ENCODE data around the gene NPSR1.

NPSR1 gene

DNA sequence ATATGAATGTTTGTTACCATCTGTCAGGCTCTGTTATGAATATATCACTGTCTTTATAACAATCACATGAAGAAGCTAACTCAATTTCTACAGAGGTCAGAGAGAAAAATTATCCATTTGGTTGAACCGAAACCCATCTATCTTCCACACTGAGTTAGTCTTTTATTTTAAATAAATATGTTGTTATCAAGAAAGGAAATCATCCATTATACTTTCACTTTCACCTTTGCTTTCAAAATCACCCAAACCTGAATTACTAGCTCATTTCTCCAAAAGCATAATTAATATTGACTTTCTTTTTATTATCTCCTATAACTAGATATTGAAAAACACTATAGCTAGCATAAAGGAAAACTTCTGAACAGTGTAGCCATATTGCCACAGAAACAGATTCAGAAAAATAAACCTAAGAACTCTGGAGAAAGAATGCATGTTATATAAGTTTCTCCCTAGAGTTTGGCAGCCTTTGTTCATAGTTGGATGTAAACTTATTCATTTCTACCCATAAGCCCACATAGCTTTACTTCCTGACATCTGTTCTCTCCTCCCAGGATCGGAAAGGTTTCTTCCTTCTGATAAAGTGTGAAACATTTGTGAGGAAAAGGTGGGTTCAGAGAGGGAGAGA lies 66.0 kb downstream of the NPSR1 start:
- DNase-seq = no peak

DNA sequence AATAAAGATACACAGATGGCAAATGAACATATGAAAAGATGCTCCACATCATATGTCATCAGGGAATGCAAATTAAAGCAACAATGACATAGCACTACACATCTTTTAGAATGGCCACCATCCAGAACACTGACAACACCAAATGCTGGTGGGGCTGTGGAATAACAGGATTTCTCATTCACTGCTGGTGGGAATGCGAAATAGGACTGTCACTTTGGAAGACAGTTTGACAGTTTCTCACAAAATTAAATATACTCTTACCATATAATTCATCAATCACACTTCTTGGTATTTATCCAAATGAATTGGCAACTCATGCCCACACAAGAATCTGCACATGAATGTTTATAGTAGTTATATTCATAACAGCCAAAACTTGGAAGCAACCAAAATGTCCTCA lies 68.2 kb downstream of the NPSR1 start:
- DNase-seq = no peak

DNA sequence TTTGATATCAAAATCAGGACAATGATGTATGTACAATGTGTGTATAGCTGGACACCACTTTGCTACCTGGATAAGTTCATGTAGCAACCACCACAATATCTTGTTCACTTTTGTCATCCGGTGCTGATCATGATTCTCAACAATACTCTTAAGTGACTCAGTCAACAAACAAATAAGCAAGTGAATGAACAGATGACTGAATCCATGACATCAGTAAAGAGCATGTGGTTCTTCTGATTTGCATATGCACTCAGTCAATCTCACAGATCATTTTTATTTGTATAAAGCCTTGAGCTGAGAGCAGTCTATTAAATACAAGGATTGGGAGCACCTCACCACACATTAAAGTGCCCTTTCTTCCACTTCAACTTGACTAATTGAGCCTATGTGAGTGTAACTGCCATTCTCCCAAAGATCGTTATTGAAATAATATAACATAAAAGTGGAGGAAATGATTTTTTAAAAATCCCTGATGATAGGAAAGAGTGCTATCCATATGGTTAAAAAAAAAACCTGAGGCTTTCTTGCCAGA lies 69.5 kb downstream of the NPSR1 start:
- no peak for DNase-seq

DNA sequence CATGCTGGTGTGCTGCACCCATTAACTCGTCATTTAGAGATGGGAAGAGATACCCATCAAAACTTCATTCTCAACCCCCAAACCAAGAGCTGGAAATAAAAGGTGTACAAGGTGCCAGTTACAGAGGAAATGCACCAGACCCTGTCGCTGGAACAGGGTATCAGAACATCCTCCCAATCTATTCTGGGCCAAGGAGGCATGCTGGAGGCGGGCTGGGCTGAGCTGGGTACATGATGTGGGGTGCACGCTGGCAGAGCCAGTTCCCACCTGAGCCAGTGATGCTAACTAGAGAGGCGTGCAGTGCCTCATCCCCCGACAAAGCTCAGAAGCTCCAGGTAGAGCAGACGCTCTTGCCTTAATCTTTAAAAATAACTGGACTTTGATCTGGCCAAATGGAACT lies 70.1 kb downstream of the NPSR1 start:
- no peak for DNase-seq

DNA sequence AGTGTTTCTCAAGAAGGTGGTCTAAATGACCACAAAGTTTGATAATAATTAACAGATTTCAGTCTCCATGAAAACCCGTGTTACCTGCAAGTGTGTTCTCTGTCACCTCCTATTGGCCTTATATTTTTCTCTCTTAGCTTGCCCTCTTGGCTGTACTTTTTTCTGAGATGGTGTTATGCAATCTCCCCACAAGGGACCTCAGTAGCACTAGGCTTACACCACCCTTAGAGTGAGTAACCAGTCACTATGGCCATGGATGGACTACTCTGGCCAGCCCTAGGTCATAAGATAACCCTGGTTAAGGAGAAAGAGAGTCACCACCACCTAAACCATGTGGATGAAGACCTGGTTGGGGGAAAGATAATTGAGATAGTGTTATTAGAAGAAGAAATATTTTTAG lies 76.8 kb downstream of the NPSR1 start:
- no peak for DNase-seq

DNA sequence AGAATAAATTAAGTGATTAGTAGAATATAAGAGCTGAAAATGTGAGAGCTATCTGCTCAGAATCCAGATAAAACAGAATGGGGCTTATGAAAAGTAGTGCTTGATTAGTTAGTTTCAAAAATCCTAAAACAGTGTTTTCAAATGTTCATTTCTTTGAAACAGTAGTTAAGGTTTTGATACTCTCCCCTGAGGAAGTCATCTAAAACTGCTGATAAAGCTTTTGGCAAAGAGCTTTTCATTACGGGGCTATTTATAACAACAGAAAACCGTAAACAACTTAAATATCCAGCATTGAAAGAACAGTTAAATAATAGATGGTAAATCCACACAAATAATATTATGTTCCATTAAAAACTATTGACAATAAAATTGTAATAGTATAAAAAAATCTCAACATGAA lies 77.5 kb downstream of the NPSR1 start:
- DNase-seq = no peak

DNA sequence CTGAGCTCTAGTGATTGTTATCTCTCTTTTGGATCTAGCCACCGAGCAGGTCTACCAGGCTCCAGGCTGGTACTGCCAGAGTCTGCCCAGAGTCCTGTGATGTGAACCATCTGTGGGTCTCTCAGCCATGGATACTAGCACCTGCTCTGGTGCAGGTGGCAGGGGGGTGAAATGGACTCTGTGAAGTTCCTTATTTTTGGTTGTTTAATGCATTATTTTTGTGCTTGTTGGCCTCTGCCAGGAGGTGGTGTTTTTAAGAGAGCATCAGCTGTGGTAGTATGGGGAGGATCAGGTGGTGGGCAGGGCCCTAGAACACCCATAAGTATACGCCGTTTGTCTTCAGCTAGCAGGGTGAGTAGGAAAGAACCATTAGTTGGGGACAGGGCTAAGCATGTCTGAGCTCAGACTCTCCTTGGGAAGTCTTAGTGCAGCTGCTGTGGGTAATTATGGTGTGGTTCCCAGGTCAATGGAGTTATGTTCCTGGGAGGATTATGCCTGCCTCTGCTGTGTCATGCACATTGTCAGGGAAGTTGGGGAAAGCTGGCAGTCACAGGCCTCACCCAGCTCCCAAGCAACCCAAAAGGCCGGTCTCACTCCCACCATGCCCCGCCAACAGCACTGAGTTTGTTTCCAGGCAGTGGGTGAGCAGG lies 81.8 kb downstream of the NPSR1 start:
- DNase-seq = no peak

DNA sequence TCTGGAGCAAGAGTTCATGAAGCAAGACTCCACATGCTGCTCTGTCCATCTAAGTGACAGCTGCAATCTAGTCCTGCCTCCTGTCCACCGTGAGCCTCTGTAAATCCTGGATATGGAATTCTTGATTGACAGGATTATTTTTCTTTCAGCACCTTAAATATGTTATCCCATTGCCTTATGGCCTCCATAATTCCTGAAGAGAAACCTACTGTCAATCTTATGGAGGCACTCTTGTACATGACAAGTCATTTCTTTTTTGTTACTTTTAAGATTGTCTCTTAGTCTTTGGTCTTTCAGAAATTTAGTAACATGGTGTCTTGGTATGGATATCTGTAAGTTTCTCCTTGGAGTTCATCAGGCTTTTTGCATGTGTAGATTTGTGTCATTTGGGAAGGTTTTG lies 82.8 kb downstream of the NPSR1 start:
- no peak for DNase-seq

DNA sequence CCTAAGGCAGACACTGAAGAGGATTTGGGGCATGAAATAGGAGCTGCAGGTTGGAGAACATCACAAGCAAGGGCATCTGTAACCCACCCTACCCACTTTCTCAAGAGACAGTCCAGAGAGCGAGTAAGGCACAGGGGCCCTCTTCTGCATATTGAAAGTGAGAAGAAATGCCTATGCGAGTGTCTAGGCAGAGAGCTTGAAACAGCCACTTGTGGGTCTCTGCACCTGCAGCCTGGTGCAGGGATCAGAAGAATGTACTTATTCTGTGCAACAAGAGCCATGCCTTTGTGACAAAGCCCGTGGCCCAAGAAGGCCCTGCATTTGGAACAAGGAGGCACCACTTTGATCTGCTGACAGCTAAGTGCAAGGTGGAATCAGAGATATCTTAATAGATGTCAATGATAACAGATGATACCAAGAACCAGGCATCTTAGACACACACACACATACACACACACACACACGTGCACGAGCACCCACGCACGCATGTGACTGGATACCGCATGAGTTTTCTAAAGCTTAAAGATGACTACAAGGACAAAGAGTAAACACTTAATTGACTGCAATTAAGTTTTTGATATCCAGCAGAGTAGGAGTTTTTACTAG lies 89.3 kb downstream of the NPSR1 start:
- no peak for DNase-seq

DNA sequence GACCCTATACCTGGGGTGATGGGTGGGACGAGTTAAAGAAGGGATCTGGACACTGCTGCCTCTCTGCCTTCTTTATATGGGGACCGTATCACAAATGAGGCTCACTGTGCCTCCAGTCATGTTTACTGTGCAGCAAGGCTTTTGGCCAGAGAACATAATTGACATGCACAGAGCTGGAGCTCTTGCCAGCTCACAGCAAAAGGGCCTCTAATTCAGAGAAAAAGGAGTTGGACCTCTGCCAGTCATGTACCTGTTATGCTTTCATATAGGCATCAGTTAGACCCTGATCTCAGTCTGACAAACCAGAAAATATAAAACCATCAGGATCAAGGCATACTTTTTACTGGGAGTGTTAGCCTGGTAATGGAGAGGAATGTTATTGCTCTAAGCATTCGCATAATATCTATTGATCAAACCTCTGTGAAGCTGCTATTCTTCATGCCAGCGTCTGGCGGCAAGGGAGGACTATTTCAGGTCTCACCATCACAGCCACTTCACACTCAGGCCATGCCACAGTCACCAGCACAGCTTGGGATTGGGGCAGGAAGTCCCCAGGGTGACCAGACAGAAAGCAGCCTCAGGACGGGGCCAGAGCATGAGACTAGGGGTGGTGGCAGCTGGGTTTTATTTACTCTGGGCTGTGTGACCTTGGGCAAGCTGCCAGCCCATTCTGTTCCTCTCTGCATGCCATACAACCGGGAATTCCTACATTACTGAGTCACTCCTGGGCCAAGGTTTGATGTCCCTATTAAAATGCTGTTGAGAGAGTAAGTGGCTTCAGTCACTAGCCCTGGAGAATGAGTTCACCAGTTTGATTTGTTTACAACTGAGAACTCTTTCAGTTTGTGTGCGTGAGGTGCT lies 90.1 kb downstream of the NPSR1 start:
- DNase-seq = no peak

DNA sequence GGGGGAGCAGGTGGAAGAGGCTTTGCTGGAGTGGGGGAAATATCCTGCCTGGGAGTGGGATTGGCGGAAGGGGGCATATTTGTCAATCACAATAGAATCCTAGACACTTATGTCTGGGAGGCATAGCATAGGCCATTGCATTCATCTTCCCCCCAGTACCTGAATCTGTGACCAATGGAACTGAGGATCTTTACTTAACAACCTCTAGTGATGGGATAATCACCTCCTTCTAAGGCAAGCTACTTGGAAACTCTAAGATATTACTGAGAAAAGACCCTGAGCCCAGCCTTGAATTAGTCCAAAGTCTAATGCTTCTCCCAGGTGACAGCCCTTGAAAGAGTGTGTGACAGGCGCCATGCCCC lies 90.7 kb downstream of the NPSR1 start:
- no peak for DNase-seq

DNA sequence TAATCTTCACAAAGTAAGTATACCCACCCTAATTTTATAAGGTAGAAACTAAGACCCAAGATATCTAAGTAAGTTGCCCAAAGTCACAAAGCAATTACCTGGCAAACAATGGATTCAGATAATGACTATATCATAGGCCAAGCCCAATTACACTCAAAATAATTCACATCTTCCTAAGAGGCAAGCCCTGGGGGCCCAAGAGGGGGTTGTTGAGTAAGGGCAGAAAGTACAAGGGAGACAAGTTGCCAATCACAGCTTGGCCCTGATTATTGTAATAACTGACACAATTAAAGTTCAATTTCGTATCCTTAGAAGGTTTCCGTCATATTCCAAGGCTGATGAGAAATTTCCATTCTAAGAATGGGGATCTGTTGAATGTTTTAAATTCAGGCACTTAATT lies 91.4 kb downstream of the NPSR1 start:
- DNase-seq = no peak

DNA sequence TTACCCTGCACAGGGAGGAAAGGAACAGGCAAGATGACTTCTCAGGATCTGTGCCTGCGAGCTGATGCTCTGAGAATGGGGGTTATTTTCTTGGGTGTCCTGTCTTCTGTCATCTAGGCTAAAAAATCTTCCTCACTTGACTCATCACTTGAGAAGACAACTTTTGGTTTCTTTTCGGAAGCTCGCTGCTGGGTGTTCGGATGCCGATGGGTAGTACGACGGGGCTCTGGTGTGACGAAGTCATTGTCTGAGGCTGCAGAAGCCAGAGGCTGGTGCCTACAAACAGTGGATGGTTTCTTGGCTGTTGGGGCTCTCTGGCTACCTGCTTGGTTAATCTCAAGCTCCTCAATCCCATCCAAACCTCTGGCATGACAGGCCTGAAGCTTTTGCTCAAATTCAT lies 92.2 kb downstream of the NPSR1 start:
- no peak for DNase-seq

DNA sequence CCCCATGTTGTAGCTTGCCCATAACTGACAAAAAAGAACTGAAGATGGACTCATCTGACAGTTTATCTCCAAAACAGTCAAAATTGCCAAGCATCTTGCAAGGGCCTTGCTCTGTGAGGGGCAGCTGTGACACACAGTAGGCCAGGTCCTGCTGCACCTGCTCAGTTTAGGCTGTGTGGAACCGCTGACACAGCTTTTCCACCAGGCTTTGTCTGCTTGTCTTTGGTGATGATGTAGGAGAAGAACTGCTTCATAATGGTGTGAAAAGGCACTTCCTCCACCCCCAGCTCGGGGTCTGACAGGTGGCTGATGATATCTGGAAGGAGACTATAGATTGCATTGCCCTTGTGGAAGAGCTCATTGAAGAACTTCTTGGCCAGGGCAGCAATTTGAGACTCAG lies 92.6 kb downstream of the NPSR1 start:
- DNase-seq = no peak

DNA sequence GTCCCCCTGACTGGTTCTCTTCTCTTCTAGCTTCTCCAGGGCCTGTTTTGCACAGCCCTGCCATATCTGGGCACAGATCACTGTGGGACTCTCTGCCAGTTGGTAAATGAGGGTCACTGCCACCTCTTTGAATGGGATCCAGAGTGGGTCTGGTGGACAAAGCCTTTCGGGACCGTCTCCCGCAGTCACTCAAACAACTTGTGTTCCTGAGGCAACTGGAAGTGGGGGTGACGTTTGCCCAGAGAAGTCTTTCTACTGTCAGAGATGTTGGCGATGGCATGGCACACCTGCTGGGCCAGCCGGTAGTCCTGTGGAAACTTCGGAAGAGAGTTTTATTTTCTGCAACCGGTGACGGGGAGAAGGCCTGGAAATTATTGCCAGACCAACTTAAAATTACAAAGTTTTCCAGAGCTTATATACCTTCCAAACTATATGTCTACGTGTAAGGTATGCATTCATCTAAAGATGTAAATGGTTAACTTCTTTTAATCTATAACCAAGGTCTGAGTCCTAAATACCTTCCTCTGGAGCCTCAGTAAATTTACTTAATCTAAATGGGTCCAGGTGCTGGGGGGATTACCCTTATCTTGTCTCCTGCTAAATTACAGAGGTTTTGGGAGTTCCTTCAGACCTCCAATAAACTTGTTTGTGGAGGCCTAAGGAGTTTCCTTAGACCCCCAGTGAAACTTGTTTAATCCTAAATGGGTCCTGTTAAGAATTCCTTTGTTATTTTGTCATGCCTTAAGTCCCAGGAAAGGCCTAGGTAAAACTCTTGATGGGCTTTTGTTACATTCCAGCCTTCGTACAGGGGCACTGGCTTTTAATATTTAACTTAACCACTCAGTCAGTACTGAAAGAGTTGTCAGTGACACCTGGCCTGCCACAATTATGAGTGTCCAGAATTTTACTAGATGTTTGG lies 94.0 kb downstream of the NPSR1 start:
- DNase-seq = no peak

DNA sequence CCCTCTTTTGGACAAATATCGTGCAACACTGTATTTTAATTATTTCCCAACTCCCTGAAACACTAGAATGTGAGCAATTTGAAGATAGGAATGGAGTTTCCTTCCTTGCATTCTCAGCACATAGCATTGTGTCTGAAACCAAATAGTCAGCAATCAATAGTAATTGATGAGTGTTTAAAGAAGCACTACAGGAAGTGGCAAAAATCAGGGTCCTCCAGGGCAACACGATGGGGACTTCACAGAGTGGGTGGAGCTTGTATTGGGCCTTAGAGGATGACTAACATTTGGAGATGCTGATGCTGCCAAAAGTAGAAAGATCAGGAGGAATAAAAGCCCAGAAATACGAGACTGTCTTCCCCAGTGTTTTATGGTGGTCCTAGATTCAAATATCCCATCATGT lies 94.9 kb downstream of the NPSR1 start:
- no peak for DNase-seq

DNA sequence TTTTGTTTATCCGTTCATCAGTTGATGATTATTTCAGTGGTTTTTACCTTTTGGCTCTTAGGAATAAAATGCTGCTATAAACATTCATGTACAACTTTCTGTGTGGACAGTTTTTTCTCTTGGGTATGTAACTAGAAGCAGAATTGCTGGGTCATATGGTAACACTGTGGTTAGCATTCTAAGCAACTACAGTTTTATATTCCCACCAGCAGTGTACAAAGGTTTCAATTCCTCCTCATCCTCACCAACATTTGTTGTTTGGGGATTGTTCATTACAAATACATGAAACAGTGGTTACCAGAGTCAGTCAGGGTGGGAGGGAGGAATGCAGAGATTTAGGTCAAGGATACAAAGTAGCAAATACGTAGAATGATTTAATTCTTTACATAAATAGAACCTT lies 97.0 kb downstream of the NPSR1 start:
- DNase-seq = no peak

DNA sequence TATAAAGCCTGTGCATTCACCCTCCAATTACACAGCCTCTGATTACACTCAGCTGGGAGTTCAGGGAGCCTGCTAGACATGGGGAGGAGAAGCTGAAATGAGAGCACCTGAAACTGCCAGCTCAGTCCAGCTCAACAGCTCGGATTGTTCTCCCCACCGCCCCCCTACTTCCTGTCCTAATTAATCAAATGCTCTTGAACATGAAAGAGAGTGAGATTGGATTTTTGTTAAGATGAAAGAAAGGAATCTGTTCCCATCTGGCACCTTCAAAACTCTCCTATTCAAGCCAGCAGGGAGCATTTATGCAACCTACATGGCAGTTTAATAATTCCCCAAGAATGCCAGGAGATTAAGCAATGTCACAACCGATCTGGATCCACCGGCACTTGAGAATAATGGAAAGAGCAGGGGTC lies 98.0 kb downstream of the NPSR1 start:
- no peak for DNase-seq

DNA sequence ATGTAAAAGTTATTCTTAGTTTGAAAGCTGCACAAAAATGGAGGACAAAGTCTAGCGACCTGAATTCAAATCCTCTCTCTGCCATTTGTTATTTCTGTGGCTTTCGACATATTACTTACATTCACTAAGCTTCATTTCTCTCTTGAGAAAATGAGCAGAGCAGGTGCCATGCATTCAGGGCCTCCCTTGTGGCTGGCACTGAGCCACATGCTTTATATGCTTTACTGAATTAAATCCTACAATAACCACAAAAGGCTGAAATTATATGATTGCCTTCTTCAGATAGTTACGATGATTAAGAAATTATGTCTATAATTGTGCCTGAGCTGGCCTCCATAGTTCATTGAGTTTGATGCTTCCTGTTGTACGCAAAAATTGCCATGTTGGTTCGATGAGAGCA lies 98.7 kb downstream of the NPSR1 start:
- peak; percentile 25 for DNase-seq

DNA sequence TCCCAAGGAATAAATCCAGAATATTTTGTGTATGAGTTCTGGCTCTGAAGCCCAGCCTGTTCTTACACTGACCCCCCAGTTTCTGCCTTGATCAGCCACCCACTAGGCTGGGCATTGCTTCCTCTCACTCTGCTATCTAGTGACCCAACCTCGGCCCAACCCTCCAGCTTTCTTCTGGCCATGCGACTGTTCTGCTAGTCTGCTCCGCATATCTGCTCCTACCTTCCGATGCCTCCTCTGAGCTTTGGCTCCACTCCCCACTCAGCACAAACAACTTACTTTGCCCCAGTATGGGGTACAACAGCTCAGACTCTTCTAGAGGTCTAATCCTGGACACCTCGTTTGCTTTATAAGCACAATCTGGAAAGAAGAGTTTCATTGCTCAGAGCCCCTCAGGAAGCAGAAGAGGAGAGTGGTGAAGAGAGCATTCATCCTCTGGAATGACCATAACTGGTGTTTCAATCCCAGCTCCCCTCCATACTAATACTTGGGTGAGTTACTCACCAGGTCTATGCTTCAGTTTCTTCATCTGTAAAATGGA lies 99.6 kb downstream of the NPSR1 start:
- DNase-seq = no peak

DNA sequence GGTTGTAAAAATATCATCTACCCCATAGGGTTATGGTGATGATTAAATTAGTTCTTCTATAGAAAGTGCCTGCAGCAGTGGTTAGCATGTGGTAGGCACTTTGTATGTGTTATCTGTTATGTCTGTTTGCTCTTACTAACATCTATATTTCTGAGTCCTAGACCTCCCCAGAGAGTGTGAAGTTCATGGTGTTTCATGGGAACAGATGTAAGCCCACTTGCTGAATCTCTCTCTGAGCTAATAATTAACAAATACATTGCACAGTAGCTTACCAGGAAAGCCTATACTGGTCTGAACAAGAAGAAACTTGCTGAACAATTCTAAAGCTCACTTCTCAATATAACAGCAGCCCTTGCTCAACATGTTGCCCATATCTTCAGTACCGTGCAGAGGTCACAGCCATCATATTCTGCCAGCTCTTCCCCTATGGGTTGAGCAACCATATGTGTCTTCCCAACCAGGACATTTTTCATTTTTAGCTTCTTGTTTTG lies 100.1 kb downstream of the NPSR1 start:
- no peak for DNase-seq
